Left lung (tissue), 10 donors: Measurements from ENCODE around the gene TSPO. TPM values are rescaled to one million over a fixed set of nuclear protein-coding genes. Genes with fewer than 3 reads are reported as not detected.

ENCODE experiments used
- ATAC-seq: fragments of 200-7000 bp; cut with Tn5 transposase; one replicate; pipeline ENCODE4 v1.9.1; 2020; ENCODE audit warnings: moderate library complexity
- DNase-seq, 4 donors: peaks; one replicate each; pipeline ENCODE4 v3.0.0-alpha.2; 2013 to 2020
- H3K27ac ChIP-seq, 2 donors: fragments of 200-600 bp; sonication (generic) in 1 of 2; one replicate each; pipeline versions ENCODE4 v1.5.0 to v1.8.0; 2020 to 2021
- H3K27me3 ChIP-seq, 2 donors: fragments of 200-600 bp; sonication (generic) in 1 of 2; one replicate each; pipeline versions ENCODE4 v1.5.0 to v1.8.0; 2020 to 2021
- H3K36me3 ChIP-seq, 2 donors: fragments of 200-600 bp; sonication (generic) in 1 of 2; one replicate each; pipeline versions ENCODE4 v1.5.0 to v1.8.0; 2020 to 2021
- H3K4me1 ChIP-seq, 2 donors: fragments of 200-600 bp; one replicate each; pipeline ENCODE4 v1.8.0; 2021
- H3K4me3 ChIP-seq, 2 donors: fragments of 200-600 bp; sonication (generic) in 1 of 2; one replicate each; pipeline versions ENCODE4 v1.5.0 to v1.8.0; 2020 to 2021; ENCODE audit warnings: mild to moderate bottlenecking in 1 of 2
- H3K9me3 ChIP-seq, 2 donors: fragments of 200-600 bp; sonication (generic) in 1 of 2; one replicate each; pipeline versions ENCODE4 v1.5.0 to v1.8.0; 2020 to 2021
- CTCF ChIP-seq, 2 donors: fragments of 200-600 bp; sonication (generic) in 1 of 2; IDR thresholded peaks; one replicate each; pipeline versions ENCODE4 v1.5.0 to v1.8.0; 2021; ENCODE audit warnings: antibody characterized with exemption in 2 of 2
- intact Hi-C, 2 donors: fragments of 100-400 bp; cut with DNase I; formaldehyde crosslinking; loops; one replicate each; pipeline versions ENCODE4 v1.11.2 to v1.14.2; 2022
- polyA plus RNA-seq, 6 donors: library from polyadenylated mRNA; unstranded; fragments of 120-200 nt; gene quantifications; one replicate each; pipeline ENCODE4 v1.2.1, GENCODE V29; 2013; ENCODE audit not compliant: insufficient read length in 6 of 6
- total RNA-seq, 2 donors: library from RNA; stranded (reverse); fragmentation: NEBNext Ultra II Directional; extraction: Animal tissue kit (Norgen Biotek cat#: 25700); gene quantifications; one replicate each; pipeline ENCODE4 v1.2.1, GENCODE V29; 2021
- donor health status: DM: no; HTN: yes; CAD: no.
- donor health status: DM: no; HTN: no; CAD: no.

Gene TSPO
- total and polyA plus RNA-seq, 8 donors = 29.0 to 276 (median 45.6) TPM

GRCh38 chr22:43210631-43211515 lies 59.5 kb downstream of the TSPO start:
- H3K27me3 ChIP-seq = no peaks in the 10 kb centered on the region
- DNase-seq = peak in 1 of 4 donors; percentile 70
- no peaks in the 10 kb centered on the region for H3K9me3 ChIP-seq
- intact Hi-C loops = no loop called here
- H3K27ac ChIP-seq = no peak overlapping the region
- no peak for ATAC-seq
- TF ChIP-seq CTCF (IDR thresholded peaks at IDR 0.05) = no peak
- no peak overlapping the region for H3K4me3 ChIP-seq
- H3K4me1 ChIP-seq = no peaks in the 10 kb centered on the region
- no peaks in the 10 kb centered on the region for H3K36me3 ChIP-seq

GRCh38 chr22:43211941-43212433 lies 60.6 kb downstream of the TSPO start:
- intact Hi-C loops = no loop called here
- Histone ChIP-seq H3K36me3 (no peaks in the 10 kb centered on the region), H3K27ac (no peak overlapping the region), H3K4me3 (no peak overlapping the region), H3K4me1 (no peaks in the 10 kb centered on the region), H3K9me3 (no peaks in the 10 kb centered on the region), H3K27me3 (no peaks in the 10 kb centered on the region)
- DNase-seq = no peak
- ATAC-seq = no peak
- TF ChIP-seq CTCF (IDR thresholded peaks at IDR 0.05) = no peak

- intact Hi-C loops = no loop called here
- DNase-seq (peak in 1 of 4 donors; percentile 68), ATAC-seq (no peak)
- no peak for TF ChIP-seq CTCF (IDR thresholded peaks at IDR 0.05)
- no peaks in the 10 kb centered on the region for H3K36me3 ChIP-seq
- H3K4me3 ChIP-seq = no peak overlapping the region
- H3K9me3 ChIP-seq = no peaks in the 10 kb centered on the region
- no peaks in the 10 kb centered on the region for H3K27me3 ChIP-seq
- H3K27ac ChIP-seq = no peak overlapping the region
- no peaks in the 10 kb centered on the region for H3K4me1 ChIP-seq
Measured at GRCh38 chr22:43212434-43212952, 61.1 kb downstream of the TSPO start.

Other genes with a start within 250 kb of the TSPO start
- 100 to 1,000 TPM; 119 to 149 TPM for gene PACSIN2, start 136.4 kb upstream of the TSPO start, total RNA-seq
- 10 to 100 TPM; 63.4 to 66.9 (median 66.0) TPM for gene PACSIN2, start 136.4 kb upstream of the TSPO start, polyA plus RNA-seq
- 1 to 10 TPM; 5.3 to 6.0 TPM for gene TTLL1, start 62.2 kb upstream of the TSPO start, total RNA-seq
- gene TTLL1, start 62.2 kb upstream of the TSPO start, polyA plus RNA-seq = 10 to 100 TPM; 14.5 to 19.1 (median 17.0) TPM
- 1 to 10 TPM; 2.0 to 3.1 TPM for gene BIK, start 40.8 kb upstream of the TSPO start, total RNA-seq
- 1 to 10 TPM in 4 of 6 donors, under 1 TPM in 2; 0.78 to 1.7 (median 1.2) TPM for gene BIK, start 40.8 kb upstream of the TSPO start, polyA plus RNA-seq
- 10 to 100 TPM; 15.0 to 16.6 TPM for gene MCAT, start 8.2 kb upstream of the TSPO start, total RNA-seq
- 10 to 100 TPM; 12.2 to 16.2 (median 15.4) TPM for gene MCAT, start 8.2 kb upstream of the TSPO start, polyA plus RNA-seq
- 10 to 100 TPM; 26.4 to 42.1 TPM for gene TTLL12, start 35.6 kb downstream of the TSPO start, total RNA-seq
- 10 to 100 TPM; 18.3 to 33.3 (median 21.9) TPM for gene TTLL12, start 35.6 kb downstream of the TSPO start, polyA plus RNA-seq
- 1 to 10 TPM; 4.6 to 5.0 TPM for gene SCUBE1, start 191.8 kb downstream of the TSPO start, total RNA-seq
- gene SCUBE1, start 191.8 kb downstream of the TSPO start, polyA plus RNA-seq = 1 to 10 TPM; 1.1 to 2.2 (median 1.6) TPM